ENCODE measurements around the gene SIAH2.

The SIAH2 gene

GRCh38 chr3:150736903-150737832 is 25.8 kb downstream of the SIAH2 start:
- FAIRE-seq: no peak
- no peak for DNase-seq (ENCODE audit: insufficient read length, low spot score)

GRCh38 chr3:150736316-150736719 is 26.7 kb downstream of the SIAH2 start:
- DNase-seq (ENCODE audit: insufficient read length, low spot score) (no peak), FAIRE-seq (no peak)

GRCh38 chr3:150734795-150735119 is 28.2 kb downstream of the SIAH2 start:
- DNase-seq (ENCODE audit: insufficient read length, low spot score) (no peak), FAIRE-seq (no peak)

DNA sequence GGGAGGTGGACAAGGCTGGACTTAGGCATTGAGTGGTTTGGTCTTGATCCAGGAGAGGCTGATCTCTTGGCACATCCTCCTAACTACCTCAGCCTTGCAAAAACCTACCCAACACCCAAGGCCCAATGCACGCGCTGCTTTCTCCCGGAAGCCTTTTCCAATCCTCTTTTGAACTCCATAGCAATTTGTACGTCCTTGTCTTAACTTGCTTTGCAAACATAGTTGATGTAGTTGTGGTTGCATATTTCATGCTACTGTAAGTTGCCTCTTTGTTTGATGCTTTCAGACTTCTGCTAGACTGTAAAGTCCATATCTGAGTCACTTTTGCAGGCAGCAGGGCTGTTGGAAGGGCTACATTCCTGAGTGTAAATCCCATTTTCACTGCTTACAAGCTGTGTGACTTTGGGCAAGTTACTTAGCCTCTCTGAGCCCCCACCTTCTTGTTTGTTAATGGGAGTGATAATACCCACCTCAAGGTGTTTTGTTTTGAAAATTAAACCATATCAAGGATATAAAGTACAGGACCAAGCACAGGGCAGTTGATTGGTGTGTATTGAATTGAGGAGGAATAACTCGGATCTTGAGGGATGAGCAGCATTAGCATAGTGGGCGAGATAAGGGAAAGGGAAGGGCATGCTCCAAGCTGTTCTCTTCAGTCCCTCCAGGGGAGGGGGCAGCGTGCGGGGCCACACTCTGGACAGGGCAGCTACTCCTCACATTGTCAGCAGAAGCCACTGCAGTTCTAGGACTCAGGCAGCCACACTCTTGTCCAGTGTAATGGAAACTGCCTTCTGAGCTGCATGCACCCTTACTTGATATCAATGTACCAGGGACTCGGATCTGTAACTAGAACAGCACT is 28.8 kb downstream of the SIAH2 start:
- FAIRE-seq: no peak

DNA sequence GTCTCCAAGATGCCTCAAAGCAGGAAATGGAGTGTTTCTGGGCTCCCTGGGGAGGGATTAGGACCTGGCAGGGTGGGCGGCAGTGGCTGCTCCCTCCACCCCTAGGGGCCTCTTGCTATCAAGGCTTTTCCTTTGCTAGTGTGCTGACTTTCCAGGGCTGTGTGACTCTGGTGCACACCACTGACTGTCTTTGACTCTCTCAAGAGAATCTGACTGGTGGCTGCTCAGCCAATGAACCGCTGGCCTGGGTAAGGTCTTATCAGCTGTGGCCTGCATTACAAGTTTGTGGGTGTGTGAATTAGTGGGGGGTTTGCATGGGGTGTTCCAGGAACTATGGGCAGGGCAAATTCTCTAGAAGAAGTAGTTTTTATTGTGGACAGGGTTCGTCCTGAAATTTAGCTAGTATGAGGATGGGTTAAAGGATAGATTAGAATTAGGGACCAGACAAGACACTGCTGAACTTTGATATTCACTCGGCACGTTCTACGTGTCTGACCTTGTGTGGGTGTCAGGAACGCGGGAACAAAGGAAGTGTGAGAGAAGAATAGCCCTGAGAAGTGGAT is 29.5 kb downstream of the SIAH2 start:
- no peak for FAIRE-seq

More for the DNA sequence above, 28.8 kb downstream of the SIAH2 start:
- DNase-seq (ENCODE audit: insufficient read length, low spot score): no peak

DNA sequence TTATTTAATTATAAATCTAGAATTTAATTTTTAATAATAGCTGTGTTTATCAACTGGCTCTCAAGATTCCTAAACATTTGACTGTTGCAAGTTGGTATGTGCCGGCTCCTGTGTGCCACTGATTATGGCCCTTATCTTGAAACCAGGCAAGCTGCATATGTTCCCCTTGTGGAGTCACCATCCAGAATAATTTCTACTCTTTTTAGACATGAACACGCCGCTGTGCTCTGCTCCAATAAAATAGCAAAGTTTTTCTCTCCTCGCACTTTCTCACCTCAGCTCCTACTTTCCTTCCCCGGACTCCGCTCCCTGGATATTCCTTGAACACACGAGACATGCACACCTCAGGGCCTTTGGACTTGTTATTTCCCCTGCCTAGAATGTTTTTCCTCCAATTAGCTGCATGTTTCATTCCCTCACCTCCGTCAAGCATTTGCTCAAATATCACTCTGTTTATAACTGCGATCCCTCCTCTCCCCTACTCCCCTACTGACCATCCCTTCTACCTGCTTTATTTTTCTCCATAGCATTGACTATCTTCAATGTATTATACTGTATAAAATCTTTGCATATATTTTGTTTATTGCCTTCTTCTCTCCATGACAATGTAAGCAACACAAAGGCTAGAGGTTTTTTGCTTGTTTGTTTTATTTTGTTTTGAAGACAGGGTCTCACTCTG is 33.1 kb downstream of the SIAH2 start:
- DNase-seq (ENCODE audit: insufficient read length, low spot score) (no peak), FAIRE-seq (no peak)

More for the DNA sequence above, 29.5 kb downstream of the SIAH2 start:
- no peak for DNase-seq (ENCODE audit: insufficient read length, low spot score)

DNA sequence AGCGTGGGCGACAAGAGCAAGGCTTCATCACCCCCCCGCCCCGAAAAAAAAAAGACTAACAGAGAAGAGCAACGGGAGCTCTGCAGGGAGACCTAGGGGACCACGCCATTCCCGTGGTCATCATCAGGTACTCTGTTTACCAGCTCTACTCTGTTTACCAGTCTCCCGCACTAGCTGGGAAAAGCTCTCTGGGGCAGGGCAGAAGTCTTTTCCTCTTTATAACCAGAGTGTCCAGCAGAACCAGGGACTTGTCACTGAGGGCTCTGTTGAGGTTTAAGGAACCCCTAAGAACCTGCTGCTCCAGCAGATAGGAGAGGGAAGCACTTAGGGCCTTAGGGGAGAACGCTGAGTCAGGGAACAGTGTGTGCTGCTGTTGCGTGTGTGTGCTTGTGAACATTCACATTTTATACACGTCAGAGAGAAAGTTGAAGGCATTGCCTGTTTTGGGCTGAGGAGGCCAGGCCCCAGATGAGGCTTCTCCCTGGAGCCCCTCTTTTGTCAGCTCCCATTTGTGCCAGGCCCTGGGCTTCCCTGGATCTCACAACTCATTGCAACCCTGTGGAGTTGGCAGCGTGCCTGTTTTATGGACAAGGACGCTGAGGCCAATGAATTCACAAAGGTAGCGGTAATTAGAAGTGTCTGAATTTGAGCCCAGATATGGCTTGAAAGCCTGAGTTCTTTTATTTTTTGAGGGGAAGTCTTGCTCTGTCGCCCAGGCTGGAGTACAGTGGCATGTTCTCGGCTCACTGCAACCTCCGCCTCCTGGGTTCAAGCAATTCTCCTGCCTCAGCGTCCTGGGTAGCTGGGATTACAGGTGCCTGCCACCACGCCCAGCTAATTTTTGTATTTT is 35.1 kb downstream of the SIAH2 start:
- FAIRE-seq (no peak), DNase-seq (ENCODE audit: insufficient read length, low spot score) (no peak)

DNA sequence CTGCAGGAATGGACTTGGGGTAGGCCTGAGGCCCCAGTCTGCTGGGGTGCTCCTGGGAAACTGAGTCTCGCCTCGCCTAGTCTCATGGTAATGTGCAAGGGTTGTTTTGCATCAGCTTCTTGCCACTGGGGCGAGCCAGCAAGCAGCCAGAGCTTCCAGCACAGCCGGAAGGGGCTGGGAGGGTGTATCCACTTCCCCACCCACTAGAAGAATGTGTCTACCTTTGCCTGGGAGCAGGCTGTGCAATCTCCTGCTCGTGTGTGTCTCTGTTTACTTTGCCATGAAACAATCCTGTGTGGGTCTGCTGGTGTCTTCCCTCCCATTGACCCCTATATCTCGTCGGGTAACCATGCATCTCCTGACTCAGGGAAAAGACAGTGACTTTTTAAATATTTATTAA is 37.4 kb downstream of the SIAH2 start:
- FAIRE-seq (no peak), DNase-seq (ENCODE audit: insufficient read length, low spot score) (no peak)

GRCh38 chr3:150723946-150724345 is 39.0 kb downstream of the SIAH2 start:
- DNase-seq (ENCODE audit: insufficient read length, low spot score) (no peak), FAIRE-seq (no peak)

GRCh38 chr3:150722267-150722666 is 40.7 kb downstream of the SIAH2 start:
- DNase-seq (ENCODE audit: insufficient read length, low spot score): no peak
- no peak for FAIRE-seq

DNA sequence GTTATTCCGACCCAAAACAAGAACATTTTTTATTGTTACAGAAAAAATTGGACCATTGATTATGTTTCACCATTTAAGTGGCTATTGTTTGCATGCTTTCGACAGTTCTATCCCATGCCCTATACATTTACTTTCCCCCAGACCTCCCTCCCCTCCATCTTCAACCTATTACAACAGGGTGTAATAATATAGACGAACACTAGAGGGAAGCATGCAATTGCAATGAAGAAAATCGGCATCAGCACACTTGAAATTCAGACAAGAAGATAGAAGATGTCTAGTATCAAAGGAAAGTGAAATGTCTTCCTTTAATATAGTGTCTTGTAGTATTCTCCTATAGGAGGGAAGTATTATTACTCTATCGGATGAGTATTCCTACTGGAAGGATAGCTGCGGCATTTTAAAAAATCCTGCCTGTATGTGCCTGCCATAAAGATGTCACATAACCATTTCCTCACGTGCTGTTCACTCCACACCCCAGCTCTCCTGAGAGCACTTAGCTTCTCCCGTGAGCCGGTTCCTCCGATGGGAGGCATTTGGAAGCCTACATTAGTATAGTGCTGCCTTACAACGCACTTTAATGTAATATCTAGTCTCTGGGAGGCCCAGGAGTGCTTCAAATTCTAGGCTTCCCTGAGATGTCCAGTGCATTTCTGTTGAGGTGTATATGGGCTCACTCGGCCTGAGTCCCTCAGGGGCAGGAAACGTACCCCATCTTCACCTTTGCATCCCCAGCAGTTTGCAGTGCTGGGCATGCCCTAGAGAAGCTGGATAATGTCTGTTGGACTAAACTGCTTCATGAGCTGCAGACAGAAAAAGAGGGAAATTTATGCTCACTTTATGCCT is 41.5 kb downstream of the SIAH2 start:
- peak; percentile 84 for FAIRE-seq
- DNase-seq (ENCODE audit: insufficient read length, low spot score): peak; percentile 54

- FAIRE-seq (no peak), DNase-seq (ENCODE audit: insufficient read length, low spot score) (no peak)
Observed at GRCh38 chr3:150720444-150720843, 42.5 kb downstream of the SIAH2 start.

DNA sequence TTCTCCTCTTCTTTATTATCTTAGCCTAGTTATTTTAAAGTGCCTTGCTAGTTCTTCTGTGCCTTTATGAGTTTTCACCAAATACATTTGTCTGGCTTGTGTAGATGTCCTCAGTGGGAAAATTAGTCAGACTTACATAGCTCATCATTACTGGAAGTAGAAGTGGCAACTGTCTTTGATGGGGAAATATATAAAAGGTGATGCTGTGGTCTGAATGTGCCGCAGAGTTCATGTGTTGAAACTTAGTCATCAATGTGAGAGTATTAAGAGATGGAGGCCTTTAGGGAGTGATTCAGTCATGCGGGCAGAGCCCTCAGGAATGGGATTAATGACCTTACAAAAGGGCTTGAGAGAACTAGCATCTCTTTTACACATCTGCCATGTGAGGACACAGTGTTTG is 52.9 kb downstream of the SIAH2 start:
- DNase-seq (ENCODE audit: insufficient read length, low spot score): no peak
- no peak for FAIRE-seq

DNA sequence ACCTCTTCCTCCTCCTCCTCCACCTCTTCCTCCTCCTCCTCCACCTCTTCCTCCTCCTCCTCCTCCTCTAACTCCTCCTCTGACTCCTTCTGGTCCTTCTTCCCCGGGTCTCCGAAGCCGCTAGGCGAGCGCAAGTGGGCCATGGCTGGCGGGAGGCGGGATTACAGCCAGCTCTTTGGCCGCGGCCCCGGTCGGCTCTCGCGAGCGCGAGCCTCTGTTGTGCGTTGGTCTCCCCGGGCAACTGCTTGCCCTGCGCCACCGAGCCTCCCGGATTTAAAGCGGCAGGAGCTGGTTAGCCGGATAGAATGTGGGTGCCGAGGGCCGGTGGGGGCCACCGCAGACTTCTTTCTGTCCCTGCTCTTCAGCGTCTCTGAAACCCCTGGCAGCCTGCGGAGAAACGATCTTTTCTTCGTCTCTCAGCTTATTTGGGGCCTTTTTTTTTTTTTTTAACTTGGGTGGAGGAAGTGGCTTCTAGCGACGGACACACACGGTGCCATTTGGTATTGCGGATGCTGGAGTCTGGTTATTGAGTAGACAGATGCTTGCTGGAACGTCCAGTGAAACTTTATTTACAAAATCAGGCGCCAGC is 59.1 kb downstream of the SIAH2 start, which contains the start of gene ERICH6:
Gene ERICH6 (minus strand): TSS at position 165 of the 589 bp plus-strand sequence. CDS start 22 bp downstream, at position 143.
- peak; percentile 82 for DNase-seq (ENCODE audit: insufficient read length, low spot score)
- FAIRE-seq: peak; percentile 85

DNA sequence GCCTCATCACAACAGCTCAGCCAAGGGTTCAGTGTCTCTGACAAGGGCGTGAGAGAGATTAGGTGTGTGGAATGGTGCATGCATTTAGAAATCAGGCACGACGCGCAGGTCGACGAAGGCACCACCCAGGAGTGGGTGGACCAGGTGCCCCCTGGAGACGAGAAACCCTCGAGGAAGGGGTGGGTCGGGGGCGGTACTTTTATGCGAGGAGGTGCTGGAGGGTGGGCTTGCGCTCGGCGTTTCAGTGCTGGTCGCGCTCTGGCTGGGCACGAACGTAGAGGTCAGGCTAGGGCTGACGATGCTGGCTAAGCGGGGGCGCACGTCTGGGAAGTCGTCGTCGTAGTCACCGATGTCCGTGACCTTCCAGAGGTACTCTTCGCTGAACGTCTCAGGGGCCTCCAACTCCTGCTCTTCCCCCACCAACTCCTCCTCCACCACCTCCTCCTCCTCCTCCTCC is 59.6 kb downstream of the SIAH2 start:
- DNase-seq (ENCODE audit: insufficient read length, low spot score) (no peak), FAIRE-seq (no peak)

GRCh38 chr3:150699068-150699639 is 63.8 kb downstream of the SIAH2 start:
- DNase-seq (ENCODE audit: insufficient read length, low spot score) (no peak), FAIRE-seq (no peak)

- DNase-seq (ENCODE audit: insufficient read length, low spot score) (no peak), FAIRE-seq (no peak)
Observed at GRCh38 chr3:150697646-150698045, 65.3 kb downstream of the SIAH2 start.

GRCh38 chr3:150691414-150692040 is 71.4 kb downstream of the SIAH2 start:
- FAIRE-seq (no peak), DNase-seq (ENCODE audit: insufficient read length, low spot score) (no peak)
